SH-SY5Y (cell line): ENCODE measurements around the gene CD2AP.

ENCODE experiments used
- GATA2 ChIP-seq: IDR thresholded peaks from 2 replicates; pipeline ENCODE4 v1.6.1; 2011; ENCODE audit warnings: mild to moderate bottlenecking, low read depth, low read length
- GATA3 ChIP-seq: IDR thresholded peaks from 2 replicates; pipeline ENCODE4 v1.6.1; 2011; ENCODE audit warnings: low read depth, mild to moderate bottlenecking, low read length, moderate library complexity

GRCh38 chr6:47483516-47483852, 5.9 kb downstream of the CD2AP start:
- TF ChIP-seq GATA2: no peak
- TF ChIP-seq GATA3: no peak
